ENCODE measurements around the gene PLD5.

The PLD5 gene

GRCh38 chr1:242034392-242034791, 490.1 kb downstream of the PLD5 start:
- DNase-seq = no peak

- no peak for DNase-seq
These were observed 491.1 kb downstream of the PLD5 start for GRCh38 chr1:242033447-242033846.
